ENCODE measurements around the gene SYTL5.

SYTL5 gene

GRCh38 chrX:38154340-38154739, 148.0 kb downstream of the SYTL5 start:
- DNase-seq = no peak

GRCh38 chrX:38154818-38155217, 148.5 kb downstream of the SYTL5 start:
- no peak for DNase-seq

GRCh38 chrX:38156838-38157237, 150.5 kb downstream of the SYTL5 start:
- no peak for DNase-seq

- no peak for DNase-seq
Observed at GRCh38 chrX:38163193-38163592, 156.8 kb downstream of the SYTL5 start.

GRCh38 chrX:38165023-38165422, 158.7 kb downstream of the SYTL5 start:
- no peak for DNase-seq

- DNase-seq = no peak
Observed at GRCh38 chrX:38166478-38167083, 160.2 kb downstream of the SYTL5 start.

- DNase-seq = no peak
Observed at GRCh38 chrX:38170556-38170955, 164.2 kb downstream of the SYTL5 start.

GRCh38 chrX:38172596-38172995, 166.2 kb downstream of the SYTL5 start:
- no peak for DNase-seq

GRCh38 chrX:38175139-38175538, 168.8 kb downstream of the SYTL5 start:
- no peak for DNase-seq

GRCh38 chrX:38178396-38178795, 172.0 kb downstream of the SYTL5 start:
- no peak for DNase-seq

All from NCI-H187 treated with DMSO at 0.1 percent for 48 hours (cell line).